H7 (cell line): ENCODE measurements around the gene ACTN4. TPM values are rescaled to one million over a fixed set of nuclear protein-coding genes. Genes with fewer than 3 reads are reported as not detected.

ENCODE experiments used
- DNase-seq: peaks from one replicate; pipeline ENCODE4 v3.0.0; 2012
- H3K27me3 ChIP-seq: 2 replicates; pipeline ENCODE4 v1.6.0; 2011; ENCODE audit warnings: mild to moderate bottlenecking, low read length; ENCODE audit not compliant: control insufficient read depth, insufficient read depth
- H3K36me3 ChIP-seq: replicated peaks from 2 replicates; pipeline ENCODE4 v1.5.1; 2011; ENCODE audit warnings: low read length; ENCODE audit not compliant: control insufficient read depth, insufficient read depth
- H3K4me3 ChIP-seq: 2 replicates; pipeline ENCODE4 v1.5.1; 2011; ENCODE audit warnings: low read depth, mild to moderate bottlenecking, control low read depth, low read length, moderate library complexity; ENCODE audit not compliant: insufficient read depth
- total RNA-seq: library from RNA; depleted of rRNA; stranded (reverse); fragments of >200 nt; shearing (Covaris generic); gene quantifications from 2 replicates; pipeline ENCODE4 v1.2.3, GENCODE V29; 2014

The ACTN4 gene
- total RNA-seq, 1 experiment from 2014 or later, result 226 TPM

DNA sequence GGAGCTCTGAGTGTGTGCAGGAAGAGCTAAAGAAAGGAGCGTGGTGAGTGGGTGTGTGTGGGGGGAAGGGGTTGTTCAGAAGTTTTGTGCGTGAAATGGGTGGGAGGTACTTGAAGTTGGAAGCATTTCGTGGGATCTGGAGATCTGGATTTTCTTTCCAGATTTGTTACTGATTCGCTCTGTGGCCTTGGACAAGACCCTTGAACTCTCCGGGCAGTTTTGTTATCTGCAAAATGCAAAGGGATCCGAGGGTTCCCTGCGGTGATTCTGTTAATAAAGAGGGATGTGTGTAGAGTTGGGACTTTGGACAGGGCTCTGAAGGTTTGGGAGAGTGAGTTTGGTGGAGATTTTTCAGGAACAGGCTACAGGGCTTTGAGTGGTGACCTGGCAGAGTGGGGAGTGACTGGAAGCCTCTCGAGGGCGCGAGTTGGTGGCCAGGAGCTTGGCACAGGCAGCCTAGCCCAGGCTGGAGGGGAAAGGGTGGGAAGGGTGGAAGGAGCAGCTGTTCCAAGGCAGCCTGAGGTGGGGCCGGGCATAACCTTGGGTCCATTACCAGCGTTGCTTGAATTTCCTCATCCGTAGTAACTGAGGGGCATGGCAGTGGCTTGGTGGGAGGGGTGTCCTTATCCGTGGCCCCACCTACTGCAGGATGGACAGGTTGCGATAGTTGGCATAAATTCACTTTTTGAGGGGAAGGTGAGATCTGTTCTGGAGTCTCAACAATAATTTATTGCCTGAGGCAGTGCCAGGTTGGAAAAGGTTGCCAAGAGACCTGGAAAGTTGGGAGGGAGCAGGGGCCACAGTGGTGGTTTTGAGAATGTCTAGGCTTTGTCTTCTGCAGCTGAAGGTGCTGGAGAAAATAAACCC, 2.1 kb downstream of the ACTN4 start:
- H3K36me3 ChIP-seq, result no peaks in the 10 kb centered on the region
- DNase-seq, result peak; percentile 55
- H3K4me3 ChIP-seq, result peak overlapping the region; percentile 96
- no peaks in the 10 kb centered on the region for H3K27me3 ChIP-seq

DNA sequence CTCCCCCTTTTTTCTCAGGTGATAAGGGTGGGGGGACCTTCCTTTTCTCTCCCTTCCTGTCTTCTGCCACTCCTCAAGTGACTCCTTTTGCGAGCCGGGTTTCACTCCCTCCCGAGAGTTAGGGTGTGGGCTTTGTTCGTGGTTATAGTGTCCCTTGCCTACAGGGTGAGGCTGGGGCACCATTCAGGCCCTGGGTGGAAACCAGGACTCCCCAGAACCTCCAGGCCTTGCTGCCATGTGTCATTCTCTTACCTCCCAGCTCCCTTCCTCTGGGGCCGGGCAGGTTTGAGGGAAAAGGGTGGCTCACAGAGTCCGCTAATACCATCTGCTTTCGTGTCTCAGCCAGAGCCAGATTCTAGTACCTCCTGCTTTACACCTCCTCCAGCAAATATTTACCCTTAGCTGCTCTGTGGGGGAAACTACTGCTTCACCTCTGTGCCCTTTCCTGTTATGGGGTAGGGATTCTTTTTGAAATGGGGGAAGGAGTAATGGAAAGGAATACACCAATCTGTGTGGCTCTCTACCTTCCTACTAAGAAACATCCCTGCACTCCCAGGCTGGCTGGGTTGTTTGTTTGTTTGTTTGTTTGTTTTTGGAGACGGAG, 2.8 kb downstream of the ACTN4 start:
- DNase-seq, result peak; percentile 41
- Histone ChIP-seq H3K4me3 (peak overlapping the region; percentile 96), H3K27me3 (no peaks in the 10 kb centered on the region), H3K36me3 (no peaks in the 10 kb centered on the region)

DNA sequence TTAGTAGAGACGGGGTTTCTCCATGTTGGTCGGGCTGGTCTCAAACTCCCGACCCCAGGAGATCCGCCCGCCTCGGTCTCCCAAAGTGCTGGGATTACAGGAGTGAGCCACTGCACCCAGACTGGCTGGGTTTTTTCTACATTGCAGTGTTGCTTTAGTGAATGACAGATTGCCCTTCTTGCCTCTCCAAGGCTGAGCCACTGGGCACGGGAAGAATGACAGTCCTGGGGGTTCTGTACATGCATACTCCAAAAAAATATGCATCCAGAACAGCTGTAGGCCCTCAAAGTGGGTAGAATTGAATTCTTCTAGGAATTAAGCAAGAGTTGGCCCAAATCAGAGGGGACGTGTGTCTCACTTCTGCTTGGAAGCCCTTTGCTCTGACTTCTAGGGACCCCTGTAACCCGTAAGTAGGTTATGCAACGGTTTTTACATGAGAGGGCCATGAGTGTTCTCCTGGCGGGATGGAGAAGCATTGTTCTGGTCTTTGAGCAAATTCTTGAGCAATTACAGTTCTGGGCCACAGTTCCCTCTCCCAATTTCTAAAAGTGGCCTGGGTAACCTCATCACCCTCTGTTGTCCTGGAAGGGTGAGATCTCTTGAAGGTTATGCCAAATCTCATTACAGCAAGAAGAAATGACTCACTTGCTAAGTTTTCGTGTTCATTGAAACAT, 3.6 kb downstream of the ACTN4 start:
- DNase-seq, result no peak
- Histone ChIP-seq H3K36me3 (no peaks in the 10 kb centered on the region; the same call in 1 of the 2 replicates), H3K27me3 (no peaks in the 10 kb centered on the region), H3K4me3 (no peak overlapping the region)

DNA sequence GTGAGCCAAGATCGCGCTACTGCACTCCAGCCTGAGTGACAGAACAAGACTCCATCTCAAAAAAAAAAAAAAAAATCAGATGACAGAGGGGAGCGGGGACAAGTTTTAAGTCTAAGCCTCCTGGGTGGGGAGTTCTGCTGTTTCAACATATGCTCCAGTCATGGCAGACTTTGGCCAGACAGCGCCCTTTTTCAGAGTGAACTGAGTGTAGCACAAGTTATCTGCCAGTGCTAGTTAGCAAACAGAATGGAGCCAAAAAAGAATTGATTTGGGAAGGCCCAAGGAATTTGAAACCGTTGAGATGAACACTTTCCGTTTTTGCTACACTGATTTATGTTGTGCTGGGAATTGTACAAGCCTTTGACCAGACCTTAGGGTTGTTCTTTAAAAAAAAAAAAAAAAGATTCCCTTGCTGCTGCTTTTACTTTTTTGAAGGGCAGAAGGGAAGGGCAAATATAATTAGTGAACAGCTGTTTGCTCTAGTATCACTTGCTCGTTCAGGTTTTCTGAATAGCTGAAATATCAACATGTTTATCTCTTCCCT, 5.7 kb downstream of the ACTN4 start:
- H3K27me3 ChIP-seq, result no peaks in the 10 kb centered on the region
- no peak for DNase-seq
- no peak overlapping the region for H3K4me3 ChIP-seq
- peaks cover 2% of the 10 kb centered on the region; the same call in 1 of the 2 replicates for H3K36me3 ChIP-seq

DNA sequence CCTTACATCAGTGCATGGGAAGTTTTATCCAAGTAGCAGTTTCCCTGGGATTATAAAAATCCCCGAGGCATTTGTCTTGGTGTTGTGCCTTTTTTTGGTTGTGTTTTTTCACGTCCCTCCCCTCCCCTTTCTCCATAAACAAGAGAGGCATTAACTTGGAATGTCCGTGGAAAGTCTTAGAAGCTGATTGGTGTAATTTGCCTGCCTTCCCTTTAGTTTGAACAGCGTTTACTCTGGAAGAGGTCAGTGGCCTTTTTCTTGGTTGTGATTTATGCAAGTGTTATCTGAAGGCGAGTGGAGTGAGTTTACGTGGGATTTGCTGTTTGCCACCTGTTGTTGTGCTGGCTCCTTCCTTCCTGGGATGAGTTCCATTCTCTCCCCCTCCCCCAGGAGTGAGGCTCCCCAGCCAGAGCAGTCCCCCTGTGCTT, 7.2 kb downstream of the ACTN4 start:
- no peak for DNase-seq
- H3K36me3 ChIP-seq, result peaks cover 2% of the 10 kb centered on the region; the same call in 1 of the 2 replicates
- H3K27me3 ChIP-seq, result no peaks in the 10 kb centered on the region
- no peak overlapping the region for H3K4me3 ChIP-seq

DNA sequence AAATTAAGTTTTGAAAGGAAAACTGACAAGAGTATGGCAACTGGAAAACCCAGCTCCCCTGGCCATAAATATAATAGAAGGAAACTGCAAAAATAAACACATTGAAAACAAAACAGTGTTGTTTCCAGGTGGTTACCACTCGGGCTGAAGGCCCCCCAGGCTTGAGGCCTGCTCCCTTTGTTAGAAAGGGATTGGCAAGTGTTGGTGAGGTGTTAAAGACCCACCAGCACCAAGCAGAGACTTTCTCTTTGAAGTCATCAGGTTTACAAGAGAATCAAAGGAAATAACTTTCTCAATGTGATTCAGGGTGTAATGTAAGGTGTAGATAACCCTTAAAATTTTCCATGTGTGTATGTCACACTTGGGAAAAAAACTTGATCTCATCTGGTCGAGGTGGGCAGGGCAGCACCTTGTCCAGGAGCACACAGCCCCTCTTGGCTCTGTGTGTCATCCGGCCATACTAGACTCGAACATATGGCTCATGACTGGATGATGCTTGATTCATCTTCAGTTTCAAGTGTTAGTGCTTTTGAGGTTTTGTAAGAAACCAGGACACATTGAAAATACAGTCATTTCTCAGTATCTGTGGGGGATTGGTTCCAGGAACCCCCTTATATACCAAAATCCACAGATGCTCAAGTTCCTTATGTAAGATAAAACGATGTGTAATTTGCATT, 7.8 kb downstream of the ACTN4 start:
- no peak for DNase-seq
- Histone ChIP-seq H3K4me3 (no peak overlapping the region), H3K27me3 (no peaks in the 10 kb centered on the region), H3K36me3 (peaks cover 2% of the 10 kb centered on the region; the same call in 1 of the 2 replicates)

DNA sequence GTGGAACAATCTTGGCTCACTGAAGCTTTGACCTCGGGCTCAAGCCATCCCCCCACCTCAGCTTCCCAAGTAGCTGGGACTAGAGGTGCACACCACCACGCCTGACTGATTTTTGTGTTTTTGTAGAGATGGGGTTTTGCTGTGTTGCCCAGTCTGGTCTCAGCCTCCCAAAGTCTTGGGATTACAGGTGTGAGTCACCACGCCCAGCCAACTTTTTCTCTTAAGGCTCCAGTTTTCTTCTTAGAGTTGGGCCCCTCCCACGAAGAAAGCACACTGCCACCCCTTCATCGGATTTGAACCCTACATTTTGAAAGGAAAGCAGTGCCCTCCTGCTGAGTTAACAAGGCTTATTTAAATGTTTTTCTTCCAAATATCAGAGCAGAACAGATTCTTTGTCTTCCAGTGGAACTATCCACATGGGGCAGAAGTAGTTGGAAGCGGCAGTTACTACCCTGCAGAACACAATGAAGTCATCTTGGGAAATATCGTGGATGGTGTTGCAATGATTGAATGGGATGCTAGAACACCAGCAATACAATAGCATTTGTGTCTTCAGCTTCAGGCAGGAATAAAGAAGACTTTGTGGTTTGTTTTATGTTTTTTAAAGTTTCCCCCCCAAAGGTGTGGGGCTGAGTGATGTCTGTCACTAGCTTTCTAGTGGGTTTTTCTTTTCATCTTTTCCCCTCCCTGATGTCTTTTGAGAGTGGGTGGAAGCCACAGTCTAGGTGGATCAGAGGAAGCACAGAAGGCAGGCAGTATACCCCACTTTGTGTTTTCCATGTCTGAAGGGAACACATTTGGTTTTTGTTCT, 8.9 kb downstream of the ACTN4 start:
- no peak for DNase-seq
- H3K4me3 ChIP-seq, result no peak overlapping the region
- H3K27me3 ChIP-seq, result no peaks in the 10 kb centered on the region
- peaks cover 2% of the 10 kb centered on the region; the same call in 1 of the 2 replicates for H3K36me3 ChIP-seq

DNA sequence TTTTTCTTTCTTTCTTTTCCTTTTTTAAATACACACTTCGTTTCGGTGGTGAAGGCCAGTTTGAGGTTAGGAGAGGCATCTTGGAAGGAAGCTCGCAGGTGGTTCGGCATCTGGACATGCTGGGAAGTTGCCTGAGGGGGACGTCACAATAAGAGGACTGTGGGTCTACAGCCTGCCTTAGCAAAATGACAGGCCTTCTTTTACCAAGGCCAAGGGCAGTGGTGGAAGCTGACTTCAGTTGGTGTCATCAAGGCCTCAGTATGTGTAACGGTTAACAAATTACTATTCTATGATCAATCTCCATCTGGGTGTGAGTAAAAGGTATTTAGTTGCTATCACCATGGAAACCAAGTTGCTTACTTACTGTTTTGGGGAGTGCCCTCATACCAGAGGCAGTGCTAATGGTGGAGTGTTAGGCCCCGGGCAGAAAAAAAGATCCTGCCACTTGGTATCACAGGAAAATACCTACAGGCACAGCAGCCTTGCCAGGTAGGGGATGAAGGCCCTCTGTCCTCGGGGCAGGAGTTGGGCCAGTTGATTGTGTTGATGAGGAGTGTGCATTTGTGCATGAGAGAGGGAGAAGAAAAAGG, 10.3 kb downstream of the ACTN4 start:
- no peaks in the 10 kb centered on the region for H3K27me3 ChIP-seq
- no peak overlapping the region for H3K4me3 ChIP-seq
- peaks cover 2% of the 10 kb centered on the region; the same call in 1 of the 2 replicates for H3K36me3 ChIP-seq
- DNase-seq, result no peak

DNA sequence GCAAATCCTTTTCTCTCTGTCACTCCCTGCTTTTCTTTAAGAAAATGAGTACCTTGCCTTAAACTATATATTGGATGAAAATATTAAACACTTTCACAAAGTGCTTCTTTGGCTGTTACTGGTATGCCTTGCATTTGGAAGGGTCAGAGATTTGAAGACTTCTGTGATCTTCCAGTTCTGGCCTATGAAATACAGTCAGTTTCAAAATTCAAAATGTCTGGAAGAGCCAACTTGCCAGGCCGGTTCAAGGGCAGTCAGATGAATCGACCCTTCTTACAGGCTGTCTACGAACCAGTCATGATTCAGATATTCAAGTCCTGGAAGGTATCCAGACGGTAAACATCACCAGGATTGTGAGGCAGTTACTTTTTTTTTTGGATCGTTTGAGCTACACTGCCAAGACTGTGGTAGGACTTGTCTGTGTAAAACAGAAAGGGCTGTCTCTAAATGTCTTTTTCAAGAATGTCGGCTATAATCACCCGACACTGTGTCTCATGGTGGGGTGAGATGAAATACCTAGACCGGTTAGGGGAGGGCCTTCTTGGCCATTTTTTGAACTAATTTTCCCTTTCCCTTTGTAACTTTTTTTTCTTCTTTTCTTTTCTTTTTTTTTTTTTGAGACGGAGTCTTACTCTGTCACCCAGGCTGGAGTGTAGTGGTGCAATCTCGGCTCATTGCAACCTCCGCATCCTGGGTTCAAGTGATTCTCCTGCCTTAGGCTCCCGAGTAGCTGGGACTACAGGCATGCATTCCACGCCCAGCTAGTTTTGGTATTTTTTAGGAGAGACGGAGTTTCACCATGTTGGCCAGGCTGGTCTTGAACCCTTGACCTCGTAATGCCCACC, 11.2 kb downstream of the ACTN4 start:
- Histone ChIP-seq H3K4me3 (no peak overlapping the region), H3K27me3 (no peaks in the 10 kb centered on the region), H3K36me3 (peaks cover 2% of the 10 kb centered on the region; the same call in 1 of the 2 replicates)
- no peak for DNase-seq

DNA sequence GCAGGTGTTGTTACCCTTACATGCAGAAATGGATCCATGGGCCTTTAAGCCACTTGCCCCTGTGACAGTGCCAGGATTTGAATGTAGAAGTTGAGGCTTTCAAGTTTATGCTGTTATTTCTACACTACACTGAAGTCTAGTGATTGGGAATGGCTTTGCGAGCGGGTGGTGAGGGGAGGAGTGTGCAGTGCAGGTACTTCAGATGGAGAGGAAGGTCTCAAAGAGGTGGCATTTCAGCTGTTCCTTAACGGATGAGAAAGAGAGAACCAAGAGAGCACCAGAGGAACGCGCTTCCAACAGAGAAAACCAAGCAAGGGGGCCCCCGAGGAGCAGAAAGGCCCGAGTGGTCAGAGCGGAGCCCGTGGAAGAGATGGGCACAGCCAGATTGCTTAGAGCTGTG, 13.3 kb downstream of the ACTN4 start:
- no peaks in the 10 kb centered on the region for H3K27me3 ChIP-seq
- no peak overlapping the region for H3K4me3 ChIP-seq
- DNase-seq, result no peak
- peaks cover 2% of the 10 kb centered on the region; the same call in 1 of the 2 replicates for H3K36me3 ChIP-seq

DNA sequence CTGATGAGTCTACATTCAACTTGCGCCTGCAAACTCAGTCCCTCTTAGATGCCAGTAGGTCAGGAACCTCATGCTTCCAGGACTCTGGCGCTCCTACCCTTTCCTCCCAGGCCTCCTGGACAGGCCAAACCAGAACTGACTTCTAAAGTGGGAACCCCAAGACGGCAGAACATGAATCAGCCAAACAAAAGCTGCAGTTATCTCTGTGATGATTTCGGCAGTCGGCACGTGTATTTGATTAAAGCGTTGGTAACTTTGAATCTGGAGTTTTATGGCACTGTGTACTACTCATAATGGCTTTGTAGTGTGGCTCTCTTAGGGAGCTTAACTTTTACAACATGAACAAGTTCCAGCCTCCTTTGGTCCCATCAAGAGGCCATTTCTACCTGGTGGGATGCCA, 13.7 kb downstream of the ACTN4 start:
- no peak for DNase-seq
- Histone ChIP-seq H3K4me3 (no peak overlapping the region), H3K36me3 (peaks cover 2% of the 10 kb centered on the region; the same call in 1 of the 2 replicates), H3K27me3 (no peaks in the 10 kb centered on the region)

DNA sequence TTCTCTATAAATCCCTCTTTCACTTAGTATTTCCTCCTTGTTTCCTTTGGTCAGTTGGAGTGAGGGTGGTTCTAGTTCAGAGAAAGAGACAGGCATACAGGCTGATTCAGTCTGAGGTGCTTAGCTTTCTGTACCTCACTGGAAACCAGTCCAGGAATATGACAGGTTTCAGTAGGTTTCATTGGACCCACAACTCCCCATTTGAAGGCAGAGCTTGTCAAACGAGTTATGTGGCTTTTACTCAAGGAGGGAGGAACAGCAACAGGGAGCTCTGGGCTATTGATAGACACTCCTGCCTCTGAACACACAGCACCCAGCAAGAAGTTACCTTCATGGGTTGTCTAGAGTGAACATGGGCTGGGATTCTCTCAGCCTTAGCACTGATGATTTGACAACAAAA, 14.5 kb downstream of the ACTN4 start:
- H3K27me3 ChIP-seq, result no peaks in the 10 kb centered on the region
- H3K4me3 ChIP-seq, result no peak overlapping the region
- H3K36me3 ChIP-seq, result peaks cover 2% of the 10 kb centered on the region; the same call in 1 of the 2 replicates
- peak; percentile 50 for DNase-seq
